ENCODE data around the gene RAB3D.
"Not testable (repeated sequence)": the region's sequence is repeated elsewhere in the genome, so short reads cannot be mapped to it uniquely, and the experiment has no call there.

RAB3D gene, protein sequence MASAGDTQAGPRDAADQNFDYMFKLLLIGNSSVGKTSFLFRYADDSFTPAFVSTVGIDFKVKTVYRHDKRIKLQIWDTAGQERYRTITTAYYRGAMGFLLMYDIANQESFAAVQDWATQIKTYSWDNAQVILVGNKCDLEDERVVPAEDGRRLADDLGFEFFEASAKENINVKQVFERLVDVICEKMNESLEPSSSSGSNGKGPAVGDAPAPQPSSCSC

GRCh38 chr19:11339254-11340098 lies at the start of gene RAB3D:
Gene RAB3D, minus strand, starts transcription at chr19:11339657. Its CDS starts 2,258 bp downstream, at chr19:11337399.
- DNase-seq, result peak; percentile 75

DNA sequence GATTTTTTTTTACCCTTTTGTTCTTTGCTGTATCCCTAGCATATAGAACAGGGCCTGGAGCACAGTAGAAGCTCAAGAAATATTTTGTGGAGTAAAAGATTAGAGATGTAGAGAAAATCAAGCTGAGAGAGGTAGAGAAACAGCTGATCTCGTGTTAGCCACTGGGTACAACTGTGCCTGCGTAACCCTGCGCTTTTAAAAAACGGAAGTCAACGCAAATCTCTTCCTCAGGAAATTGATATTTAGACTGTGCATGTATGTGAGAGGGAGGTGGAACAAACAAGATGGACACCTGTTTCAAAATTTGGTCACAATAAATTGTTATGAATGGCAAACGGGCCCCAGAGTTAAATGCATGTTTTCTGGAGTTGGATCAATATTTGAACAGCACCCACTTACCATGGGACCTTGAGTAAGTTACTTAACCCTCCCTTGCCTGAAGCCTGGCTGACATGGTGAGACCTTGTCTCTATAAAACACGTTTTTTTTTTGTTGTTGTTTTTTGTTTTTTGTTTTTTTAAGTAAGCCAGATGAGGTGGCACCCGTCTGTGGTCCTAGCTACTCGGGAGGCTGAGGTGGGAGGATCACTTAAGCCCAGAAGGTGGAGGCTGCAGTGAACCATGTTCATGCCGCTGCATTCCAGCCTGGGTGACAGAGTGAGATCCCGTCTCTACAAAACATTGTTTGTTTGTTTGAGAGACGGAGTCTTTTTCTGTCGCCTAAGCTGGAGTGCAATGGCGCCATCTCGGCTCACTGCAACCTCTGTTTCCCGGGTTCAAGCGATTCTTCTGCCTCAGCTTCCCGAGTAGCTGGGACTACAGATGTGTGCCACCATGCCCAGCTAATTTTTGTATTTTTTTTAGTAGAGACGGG lies 47.9 kb upstream of the RAB3D start:
- no peak for DNase-seq

GRCh38 chr19:11384778-11385129 lies 45.3 kb upstream of the RAB3D start:
- DNase-seq, result no peak

- no peak for DNase-seq
These were observed 44.2 kb upstream of the RAB3D start for GRCh38 chr19:11383706-11384048.

DNA sequence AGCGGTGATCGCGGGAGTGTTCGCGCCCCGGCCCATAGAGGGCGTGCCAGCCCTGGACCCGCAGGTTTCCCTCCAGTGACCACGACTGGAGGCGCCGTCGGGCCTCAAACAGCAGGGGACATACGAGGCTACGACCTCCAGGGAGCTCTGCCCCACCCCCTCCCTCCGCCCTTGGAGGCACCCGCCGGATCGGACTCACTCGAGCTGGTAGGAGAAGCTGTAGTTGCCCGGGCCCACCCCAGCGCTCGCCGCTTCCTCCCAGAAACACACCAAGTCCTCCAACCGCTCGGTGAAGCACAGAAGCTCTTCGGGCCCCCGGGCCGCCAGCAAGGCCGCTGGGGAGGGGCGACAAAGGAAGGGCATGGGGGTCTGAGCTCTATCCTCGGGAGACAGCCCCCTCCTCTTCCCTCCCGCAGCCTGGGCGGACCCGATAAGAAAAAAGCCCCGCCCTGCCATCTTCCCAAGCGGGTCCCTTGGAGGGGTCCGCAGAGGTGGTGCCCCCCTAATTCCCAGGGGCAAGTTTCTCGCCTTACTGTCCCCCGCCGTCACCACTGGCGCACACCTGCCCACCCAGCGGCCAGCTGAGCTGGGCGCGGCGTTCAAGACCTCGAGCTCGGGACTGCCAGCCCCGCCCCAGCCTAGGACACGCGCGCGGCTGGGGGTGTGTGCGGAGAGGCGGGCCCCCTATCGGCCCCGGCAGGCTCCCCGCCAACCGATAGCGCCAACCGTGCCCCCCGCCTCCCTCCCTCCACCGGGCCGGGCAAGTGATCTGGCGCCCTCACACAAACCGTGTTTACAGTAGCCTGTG lies 43.6 kb upstream of the RAB3D start:
- peak; percentile 57 for DNase-seq

DNA sequence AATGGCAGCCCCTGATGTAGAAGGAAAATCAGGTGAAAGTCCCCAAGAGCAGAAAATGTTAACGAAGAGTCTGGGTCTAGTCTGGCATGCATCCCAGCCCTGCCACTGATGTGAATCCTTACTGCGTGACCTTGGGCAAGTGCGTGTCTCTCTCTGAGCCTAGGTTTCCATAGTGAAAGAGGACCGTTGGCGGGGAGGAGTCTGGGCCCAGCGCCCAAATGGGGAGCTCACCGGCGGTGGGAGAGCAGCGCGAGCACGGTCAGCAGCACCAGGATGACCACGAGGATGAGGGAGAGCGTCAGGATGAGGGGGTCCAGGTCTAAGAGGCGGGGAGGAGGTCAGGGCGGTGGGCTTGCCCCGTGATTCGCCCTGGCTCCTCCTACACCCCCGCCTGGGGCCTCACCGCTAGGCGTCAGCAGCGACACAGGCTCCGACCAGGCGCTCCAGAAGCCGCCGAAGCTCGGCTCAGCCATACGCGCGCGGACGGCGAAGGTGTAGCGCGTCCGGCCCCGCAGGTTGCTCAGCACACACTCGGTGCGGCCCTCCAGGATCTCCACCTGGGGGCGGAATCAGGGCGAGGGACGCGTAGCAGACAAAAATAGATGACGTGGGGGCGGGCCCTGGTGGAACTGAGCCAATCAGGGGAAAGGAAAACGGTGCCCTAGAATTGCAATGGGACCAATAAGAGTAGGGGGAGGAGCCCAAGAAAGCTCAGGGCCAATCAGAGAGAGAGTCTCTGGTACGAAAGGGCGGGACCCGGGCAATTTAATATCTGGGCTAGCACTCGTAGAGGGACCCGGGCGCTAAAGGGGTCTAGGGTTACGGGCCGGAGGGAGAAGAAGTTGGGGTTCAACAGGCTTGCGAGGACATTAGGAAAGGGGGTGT lies 41.4 kb upstream of the RAB3D start:
- DNase-seq, result peak; percentile 96

- DNase-seq, result no peak
These were observed 40.4 kb upstream of the RAB3D start for GRCh38 chr19:11379857-11380350.

- DNase-seq, result not testable (repeated sequence)
These were observed 39.9 kb upstream of the RAB3D start for GRCh38 chr19:11379269-11379845.

GRCh38 chr19:11378319-11379189 lies 39.1 kb upstream of the RAB3D start:
- no peak for DNase-seq

- no peak for DNase-seq
These were observed 38.3 kb upstream of the RAB3D start for GRCh38 chr19:11377756-11378155.

GRCh38 chr19:11377237-11377636 lies 37.8 kb upstream of the RAB3D start:
- no peak for DNase-seq

GRCh38 chr19:11375143-11375948 lies 35.9 kb upstream of the RAB3D start:
- peak; percentile 66 for DNase-seq

DNA sequence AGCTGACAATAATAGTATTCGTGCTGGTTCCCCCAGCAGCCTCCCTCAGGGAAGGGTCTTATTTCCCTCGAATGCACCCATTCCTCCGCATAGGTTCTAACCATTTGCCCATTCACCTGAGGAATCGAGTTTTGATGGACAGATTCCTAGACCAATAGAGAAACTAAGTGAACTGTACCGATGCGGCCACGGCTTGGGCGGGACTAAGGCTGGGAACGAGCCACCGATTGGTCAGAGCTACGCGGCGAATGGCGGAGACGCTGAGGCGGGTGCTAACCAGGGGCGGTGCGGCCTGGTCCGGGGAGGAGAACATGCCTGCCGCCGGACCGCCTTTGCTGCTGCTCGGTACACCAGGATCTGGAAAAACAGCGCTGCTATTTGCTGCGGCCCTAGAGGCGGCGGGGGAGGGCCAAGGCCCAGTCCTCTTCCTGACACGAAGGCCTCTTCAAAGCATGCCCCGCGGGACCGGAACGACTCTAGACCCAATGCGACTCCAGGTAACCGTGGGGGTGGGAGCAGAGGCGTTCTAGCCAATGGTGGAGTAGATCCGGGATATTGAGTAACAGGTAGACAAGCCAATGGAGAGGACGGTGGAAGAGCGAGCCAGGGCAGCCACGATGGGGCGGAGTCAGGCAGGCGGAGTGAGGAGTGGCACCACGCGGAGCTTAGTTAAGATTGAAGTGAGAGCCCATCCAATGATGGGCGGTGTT lies 35.1 kb upstream of the RAB3D start, which contains the start of gene SWSAP1:
SWSAP1 (plus strand) TSS at position 234 of the 710 bp plus-strand sequence; CDS start at position 249, 15 bp downstream.
- DNase-seq, result peak; percentile 96

DNA sequence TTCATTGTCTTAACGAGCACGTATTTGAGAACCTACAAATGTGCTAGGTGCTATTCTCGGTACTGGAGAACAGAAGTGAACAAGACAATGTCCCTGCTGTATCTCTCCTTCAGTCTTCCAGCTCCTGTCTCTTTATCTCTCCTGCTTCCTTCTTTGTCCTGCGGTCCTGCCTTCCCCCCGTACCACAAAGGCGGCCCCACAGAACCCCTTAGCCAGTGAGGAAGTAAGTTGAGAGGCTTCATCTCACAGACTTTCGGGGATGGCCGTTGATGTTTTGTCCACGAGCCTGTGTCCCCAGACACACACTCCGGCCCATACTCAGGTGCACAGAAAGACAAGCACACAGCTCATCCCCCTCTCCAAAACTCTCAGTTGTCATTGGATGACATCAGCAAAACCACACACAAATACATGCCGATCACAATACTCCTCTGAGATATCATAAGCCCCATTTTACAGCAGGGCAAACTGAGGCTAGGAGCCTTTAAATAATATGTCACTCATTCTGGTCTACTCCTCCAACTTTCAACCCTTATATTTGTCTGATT lies 34.5 kb upstream of the RAB3D start:
- no peak for DNase-seq

- DNase-seq, result no peak
These were observed 33.9 kb upstream of the RAB3D start for GRCh38 chr19:11373166-11373884.

GRCh38 chr19:11370744-11371143 lies 31.3 kb upstream of the RAB3D start:
- DNase-seq, result no peak

DNA sequence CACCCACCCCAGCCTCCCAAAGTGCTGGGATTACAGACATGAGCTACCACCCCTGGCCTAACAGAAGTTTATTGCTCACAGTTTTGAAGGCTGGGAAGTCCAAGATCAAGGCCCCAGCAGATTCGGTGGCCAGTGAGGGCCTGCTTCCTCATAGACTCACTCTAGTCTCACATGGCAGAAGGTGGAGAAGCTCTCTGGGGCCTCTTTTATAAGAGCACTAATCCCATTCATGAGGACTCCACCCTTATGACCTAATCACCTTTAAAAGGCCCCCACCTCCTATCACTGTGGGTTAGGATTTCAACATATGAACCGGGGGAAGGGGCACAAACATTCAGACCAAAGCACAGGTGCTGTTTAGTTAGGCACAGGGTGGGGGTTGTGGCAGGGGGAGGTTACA lies 28.1 kb upstream of the RAB3D start:
- DNase-seq, result no peak
